Measurements from ENCODE around the gene NXPE4. TPM values are rescaled to one million over a fixed set of nuclear protein-coding genes. Genes with fewer than 3 reads are reported as not detected.

Gene NXPE4
- polyA plus RNA-seq, 4 donors: 0.11 to 0.14 TPM; not detected in 2

GRCh38 chr11:114563077-114563476 lies 32.5 kb downstream of the NXPE4 start:
- no peak for DNase-seq (ENCODE audit: low read depth in 4 of 4, low spot score in 3 of 4)

GRCh38 chr11:114562166-114562916 lies 33.2 kb downstream of the NXPE4 start:
- no peak for DNase-seq (ENCODE audit: low read depth in 4 of 4, low spot score in 3 of 4)

- DNase-seq (ENCODE audit: low read depth in 4 of 4, low spot score in 3 of 4): no peak
Measured at GRCh38 chr11:114559425-114560310, 35.9 kb downstream of the NXPE4 start, which contains the start of gene NXPE1. Gene NXPE1 (minus strand): TSS chr11:114559881. CDS start chr11:114551201, 8,680 bp downstream.

DNA sequence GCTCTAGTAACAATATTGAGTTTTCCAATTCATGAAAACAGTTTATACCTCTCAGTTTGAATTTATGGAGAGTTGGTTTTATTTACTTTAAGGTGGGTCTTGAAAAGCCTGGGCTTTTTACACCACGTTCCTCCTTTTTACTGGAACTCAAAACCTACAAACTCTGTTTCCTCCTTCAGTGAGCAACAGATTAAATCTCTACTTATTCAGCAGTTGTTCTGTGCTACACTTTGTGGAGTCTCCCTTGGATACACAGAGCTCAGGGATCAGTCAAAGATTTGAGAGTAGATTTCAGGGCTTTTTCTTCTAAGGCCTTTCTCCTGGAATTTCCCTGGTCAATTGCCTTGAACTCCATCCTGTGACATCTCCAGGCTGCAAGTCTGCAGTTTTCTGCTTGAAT lies 39.5 kb downstream of the NXPE4 start:
- no peak for DNase-seq (ENCODE audit: low read depth in 4 of 4, low spot score in 3 of 4)

GRCh38 chr11:114553642-114554041 lies 41.9 kb downstream of the NXPE4 start:
- DNase-seq (ENCODE audit: low read depth in 4 of 4, low spot score in 3 of 4): no peak

- no peak for DNase-seq (ENCODE audit: low read depth in 4 of 4, low spot score in 3 of 4)
Measured at GRCh38 chr11:114551060-114551459, 44.5 kb downstream of the NXPE4 start.

DNA sequence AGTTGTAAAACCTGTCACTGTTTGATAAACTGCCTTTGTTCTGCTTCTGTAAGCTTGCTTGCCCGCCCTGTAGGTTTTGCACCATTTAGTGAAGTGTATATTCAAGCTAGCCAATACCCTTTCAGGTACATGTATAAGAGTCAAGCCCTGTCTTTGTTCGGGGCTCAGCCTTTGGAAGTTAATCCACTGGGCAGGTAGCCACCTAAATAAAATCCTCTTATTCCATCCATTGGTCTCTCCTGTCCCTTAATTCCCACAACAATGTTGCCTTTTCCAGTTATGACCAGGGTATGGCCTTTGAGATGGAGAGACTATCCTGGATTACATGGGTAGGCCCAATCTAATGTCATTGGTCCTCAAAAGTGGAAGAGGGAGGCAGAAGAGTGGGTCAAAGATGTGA lies 69.9 kb downstream of the NXPE4 start:
- no peak for DNase-seq (ENCODE audit: low read depth in 4 of 4, low spot score in 3 of 4)

- no peak for DNase-seq (ENCODE audit: low read depth in 4 of 4, low spot score in 3 of 4)
Measured at GRCh38 chr11:114524122-114524521, 71.5 kb downstream of the NXPE4 start.

GRCh38 chr11:114522818-114523217 lies 72.8 kb downstream of the NXPE4 start:
- no peak for DNase-seq (ENCODE audit: low read depth in 4 of 4, low spot score in 3 of 4)

Other genes starting within 250 kb of the NXPE4 start
- gene C11orf71, start 195.3 kb downstream of the NXPE4 start, polyA plus RNA-seq (ENCODE audit: insufficient read length in 4 of 4): 10 to 100 TPM in 3 of 4 donors, 1 to 10 TPM in 1; 7.5 to 21.1 (median 16.3) TPM
- gene RBM7, start 195.1 kb downstream of the NXPE4 start, polyA plus RNA-seq (ENCODE audit: insufficient read length in 4 of 4): 10 to 100 TPM; 44.0 to 62.7 (median 53.5) TPM
- gene REXO2, start 156.3 kb downstream of the NXPE4 start, polyA plus RNA-seq (ENCODE audit: insufficient read length in 4 of 4): 100 to 1,000 TPM; 111 to 129 (median 119) TPM
- under 1 TPM in 1 of 4 donors, not detected in 3; 0.09 TPM for gene NXPE1, start 35.9 kb downstream of the NXPE4 start, polyA plus RNA-seq (ENCODE audit: insufficient read length in 4 of 4)
- under 1 TPM; 0.26 to 0.41 (median 0.37) TPM for gene NXPE2, start 82.7 kb upstream of the NXPE4 start, polyA plus RNA-seq (ENCODE audit: insufficient read length in 4 of 4)